Natural killer cell (primary cell): ENCODE results near the gene RNF121. TPM values are rescaled to one million over a fixed set of nuclear protein-coding genes. Genes with fewer than 3 reads are reported as not detected.

Experiments
- ATAC-seq, 3 donors: fragments of 150-1000 bp in 2 of 3; fragments of 200-7000 bp in 1 of 3; cut with Tn5 transposase; 1 replicate in 1 of 3; 2 replicates in 2 of 3; pipeline ENCODE4 v1.10.0; 2021; ENCODE audit warnings: mild to moderate bottlenecking in 2 of 3, moderate library complexity in 2 of 3
- DNase-seq, 2 donors: peaks; one replicate each; pipeline versions ENCODE4 v3.0.0 to v3.0.0-alpha.2; 2013 to 2021; ENCODE audit warnings: mixed read lengths in 1 of 2
- H3K27ac ChIP-seq: one replicate; pipeline ENCODE4 v1.5.1; 2013; ENCODE audit warnings: mild to moderate bottlenecking, low read length
- H3K27me3 ChIP-seq: one replicate; pipeline ENCODE4 v1.6.1; 2013; ENCODE audit warnings: low read length; ENCODE audit not compliant: control insufficient read depth, insufficient read depth
- H3K36me3 ChIP-seq: one replicate; pipeline ENCODE4 v1.6.1; 2013; ENCODE audit warnings: low read length; ENCODE audit not compliant: control insufficient read depth, insufficient read depth
- H3K4me1 ChIP-seq: one replicate; pipeline ENCODE4 v1.6.1; 2013; ENCODE audit warnings: low read length; ENCODE audit not compliant: control insufficient read depth, insufficient read depth
- H3K4me3 ChIP-seq: one replicate; pipeline ENCODE4 v1.5.1; 2013; ENCODE audit warnings: low read length
- H3K9me3 ChIP-seq: one replicate; pipeline ENCODE4 v1.6.1; 2013; ENCODE audit warnings: low read length; ENCODE audit not compliant: control insufficient read depth, insufficient read depth
- H3K27ac Mint-ChIP-seq, 2 donors: one replicate each; pipeline ENCODE4 v1.8.0; 2022; ENCODE audit warnings: mild to moderate bottlenecking in 2 of 2, mixed read lengths in 2 of 2, moderate library complexity in 1 of 2
- H3K27me3 Mint-ChIP-seq, 2 donors: one replicate each; pipeline ENCODE4 v1.8.0; 2022; ENCODE audit warnings: low read depth in 2 of 2, mixed read lengths in 2 of 2
- H3K36me3 Mint-ChIP-seq: one replicate; pipeline ENCODE4 v1.8.0; 2022; ENCODE audit warnings: mixed read lengths
- H3K4me1 Mint-ChIP-seq, 2 donors: one replicate each; pipeline ENCODE4 v1.8.0; 2022; ENCODE audit warnings: mixed read lengths in 2 of 2
- H3K4me3 Mint-ChIP-seq: one replicate; pipeline ENCODE4 v1.8.0; 2022; ENCODE audit warnings: mild to moderate bottlenecking, moderate library complexity, mixed read lengths
- H3K9me3 Mint-ChIP-seq, 2 donors: one replicate each; pipeline ENCODE4 v1.8.0; 2022; ENCODE audit warnings: mixed read lengths in 2 of 2
- CTCF ChIP-seq: fragments of 200-600 bp; IDR thresholded peaks from one replicate; pipeline ENCODE4 v1.8.0; 2022; ENCODE audit warnings: antibody characterized with exemption
- WGBS: methylation state at CpG from one replicate; pipeline ENCODE4 v1.1.7; 2013; ENCODE audit warnings: missing lambda C conversion rate; ENCODE audit not compliant: insufficient coverage; 5-methylcytosine and 5-hydroxymethylcytosine counted together
- intact Hi-C: fragments of 100-400 bp; cut with micrococcal nuclease; formaldehyde crosslinking; loops from one replicate; pipeline ENCODE4 v1.14.2; 2022
- total RNA-seq, 4 donors: library from RNA; stranded (reverse); fragments of 120-200 nt in 1 of 4; gene quantifications; one replicate each; pipeline versions ENCODE4 v1.2.3 to v1.2.4, GENCODE V29; 2013 to 2022

Gene RNF121
- total RNA-seq, 3 donors from 2014 or later (not counting 1 experiment from before 2014, with no cell fraction given) = 22.7 to 28.2 (median 22.9) TPM

- H3K9me3 Mint-ChIP-seq = no peaks in the 10 kb centered on the region
- no peak overlapping the region for H3K4me3 ChIP-seq
- intact Hi-C loops = no loop called here
- DNase-seq (no peak), ATAC-seq (no peak)
- no peak for TF ChIP-seq CTCF
- no peaks in the 10 kb centered on the region for H3K36me3 ChIP-seq
- no peaks in the 10 kb centered on the region for H3K4me1 ChIP-seq
- 95% methylated on average over 3 of the region's 4 CpGs for WGBS
- H3K27me3 ChIP-seq = no peaks in the 10 kb centered on the region
- H3K36me3 Mint-ChIP-seq = no peaks in the 10 kb centered on the region
- peaks cover 30 to 46% of the 10 kb centered on the region in 2 donors for H3K4me1 Mint-ChIP-seq
- H3K27ac Mint-ChIP-seq = no peak overlapping the region
- no peak overlapping the region for H3K27ac ChIP-seq
- no peak overlapping the region for H3K4me3 Mint-ChIP-seq
- no peaks in the 10 kb centered on the region for H3K27me3 Mint-ChIP-seq
- no peaks in the 10 kb centered on the region for H3K9me3 ChIP-seq
These were observed 23.0 kb downstream of the RNF121 start for GRCh38 chr11:71951741-71952310.

GRCh38 chr11:71955898-71956456 lies 27.1 kb downstream of the RNF121 start:
- Mint-ChIP-seq H3K36me3 (no peaks in the 10 kb centered on the region), H3K27me3 (no peaks in the 10 kb centered on the region), H3K4me1 (peaks cover 26 to 60% of the 10 kb centered on the region in 2 donors), H3K4me3 (no peak overlapping the region), H3K27ac (no peak overlapping the region), H3K9me3 (no peaks in the 10 kb centered on the region)
- WGBS = 84% methylated on average over 2 of the region's 3 CpGs
- intact Hi-C loops = no loop called here
- no peaks in the 10 kb centered on the region for H3K9me3 ChIP-seq
- no peak overlapping the region for H3K4me3 ChIP-seq
- no peak for ATAC-seq
- no peaks in the 10 kb centered on the region for H3K4me1 ChIP-seq
- no peak for DNase-seq
- H3K27ac ChIP-seq = no peak overlapping the region
- peaks cover 11% of the 10 kb centered on the region for H3K36me3 ChIP-seq
- H3K27me3 ChIP-seq = no peaks in the 10 kb centered on the region
- TF ChIP-seq CTCF = no peak

GRCh38 chr11:71962428-71963038 lies 33.7 kb downstream of the RNF121 start:
- ATAC-seq = peak; percentile 71 to 91 (median 83)
- H3K27me3 ChIP-seq = no peaks in the 10 kb centered on the region
- H3K9me3 Mint-ChIP-seq = no peaks in the 10 kb centered on the region
- no peak overlapping the region for H3K4me3 ChIP-seq
- H3K27me3 Mint-ChIP-seq = no peaks in the 10 kb centered on the region
- no peaks in the 10 kb centered on the region for H3K4me1 ChIP-seq
- no peaks in the 10 kb centered on the region for H3K36me3 Mint-ChIP-seq
- peaks cover 22% of the 10 kb centered on the region for H3K36me3 ChIP-seq
- no peak overlapping the region for H3K4me3 Mint-ChIP-seq
- peaks cover 3% of the 10 kb centered on the region for H3K9me3 ChIP-seq
- H3K4me1 Mint-ChIP-seq = peaks cover 11 to 34% of the 10 kb centered on the region in 2 donors
- no peak for DNase-seq
- TF ChIP-seq CTCF = no peak
- H3K27ac Mint-ChIP-seq = peak overlapping the region; percentile 75 to 81
- WGBS = no CpG with 5 or more reads among the region's 2 CpGs
- intact Hi-C loops = no loop called here
- H3K27ac ChIP-seq = peak overlapping the region; percentile 33
